Skin of body (tissue), 2 donors: ENCODE data around the gene SH3BP5L. TPM values are rescaled to one million over a fixed set of nuclear protein-coding genes. Genes with fewer than 3 reads are reported as not detected.
"Not testable (repeated sequence)": the region's sequence is repeated elsewhere in the genome, so short reads cannot be mapped to it uniquely, and the experiment has no call there.

Experiments
- DNase-seq: peaks from one replicate; lab custom pipeline; 2025; lab: John Stamatoyannopoulos, UW
- total RNA-seq: library from RNA; depleted of rRNA; stranded (reverse); fragments of >200 nt; gene quantifications from one replicate; pipeline ENCODE4 v1.2.3, GENCODE V29; 2014

The SH3BP5L gene
- total RNA-seq, 1 donor from 2014 or later = 10.4 TPM

GRCh38 chr1:248830718-248831017 is 5.0 kb upstream of the SH3BP5L start:
- not testable (repeated sequence) for DNase-seq

GRCh38 chr1:248828845-248829244 is 3.1 kb upstream of the SH3BP5L start:
- DNase-seq = no peak

- DNase-seq = no peak
These were observed 174 bp downstream of the SH3BP5L start for GRCh38 chr1:248825573-248825908.

DNA sequence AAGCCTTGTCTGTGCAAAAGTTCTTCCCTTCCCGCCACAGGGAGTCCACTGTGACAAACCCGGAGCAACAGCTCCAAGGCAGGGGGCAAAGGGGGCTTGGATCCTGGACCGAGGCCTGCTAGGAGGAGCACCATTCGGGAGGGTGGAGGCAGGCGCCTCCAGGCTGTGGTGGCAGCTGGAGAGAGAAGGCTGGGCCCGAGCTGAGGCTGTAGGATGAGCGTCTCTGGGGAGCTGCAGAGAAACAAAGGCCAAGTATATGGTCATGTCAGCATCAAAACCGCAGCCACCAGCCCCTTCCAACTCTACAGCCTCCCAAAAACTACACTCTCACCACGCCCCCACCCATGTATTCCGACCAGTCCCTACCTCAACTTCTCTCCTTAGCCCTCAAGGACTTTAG is 579 bp downstream of the SH3BP5L start:
- no peak for DNase-seq

DNA sequence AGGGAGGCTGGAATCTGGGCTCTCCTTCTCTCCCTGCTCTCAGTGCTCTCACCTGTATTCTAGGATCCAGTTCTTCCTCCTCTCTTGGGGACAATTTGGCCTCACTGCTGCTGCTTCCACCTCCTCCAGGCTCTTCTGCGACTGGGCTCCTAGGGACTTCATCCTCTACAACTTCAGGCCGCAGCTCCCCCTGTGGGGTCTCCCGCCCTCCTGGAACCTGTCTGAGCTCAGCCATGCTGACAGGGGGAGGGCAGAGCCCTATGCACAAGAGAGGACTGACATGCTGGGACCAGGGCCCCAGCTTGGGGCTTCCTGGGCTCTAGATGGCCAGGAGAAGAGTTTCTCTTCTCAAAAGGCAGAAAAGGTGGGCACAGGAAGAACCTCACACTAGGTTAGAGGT is 1.0 kb downstream of the SH3BP5L start:
- no peak for DNase-seq

GRCh38 chr1:248824301-248824700 is 1.4 kb downstream of the SH3BP5L start:
- no peak for DNase-seq

DNA sequence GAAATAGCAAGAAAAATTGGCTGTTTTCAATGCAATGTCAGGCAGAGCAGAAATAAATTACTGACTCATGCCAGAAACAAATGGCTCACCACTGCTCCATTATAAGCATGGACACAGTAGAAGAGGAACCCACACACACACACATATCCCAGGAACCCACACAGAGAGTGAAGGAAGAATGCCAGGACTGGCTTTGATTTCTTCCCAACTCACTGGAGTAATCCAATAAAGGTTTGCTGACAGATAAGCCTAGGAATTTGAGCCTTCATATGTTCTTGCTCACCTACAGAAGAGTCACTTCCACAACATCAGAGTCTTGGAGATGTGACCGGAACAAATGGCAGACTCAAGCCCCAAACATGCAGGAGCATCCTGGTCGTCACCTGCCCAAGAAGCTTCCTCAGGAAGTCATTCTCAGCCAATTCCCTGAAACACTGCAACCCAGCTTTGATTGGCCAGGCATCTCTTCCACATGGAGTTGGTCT is 2.2 kb downstream of the SH3BP5L start:
- no peak for DNase-seq

GRCh38 chr1:248822148-248823032 is 3.3 kb downstream of the SH3BP5L start:
- no peak for DNase-seq

DNA sequence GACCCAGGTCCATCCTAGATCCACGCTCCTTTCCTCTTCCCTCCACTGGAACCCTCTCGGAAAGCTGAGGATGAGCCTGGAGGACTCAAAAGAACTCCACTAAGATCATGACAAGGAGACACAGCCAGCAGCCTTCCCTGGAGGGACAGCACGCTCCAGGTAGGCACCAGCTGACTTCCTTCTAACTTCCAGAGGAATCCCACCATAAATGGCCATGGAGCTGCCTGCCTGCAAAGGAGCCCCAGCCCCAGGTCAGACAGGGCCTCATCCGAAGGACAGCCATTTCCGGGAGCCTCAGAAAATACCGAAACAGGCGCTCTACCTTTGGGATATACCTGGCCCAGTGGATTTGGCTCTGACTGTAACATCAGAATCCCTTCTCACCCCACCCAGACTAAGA is 4.1 kb downstream of the SH3BP5L start:
- DNase-seq = no peak

- DNase-seq = no peak
These were observed 4.6 kb downstream of the SH3BP5L start for GRCh38 chr1:248821101-248821500.

DNA sequence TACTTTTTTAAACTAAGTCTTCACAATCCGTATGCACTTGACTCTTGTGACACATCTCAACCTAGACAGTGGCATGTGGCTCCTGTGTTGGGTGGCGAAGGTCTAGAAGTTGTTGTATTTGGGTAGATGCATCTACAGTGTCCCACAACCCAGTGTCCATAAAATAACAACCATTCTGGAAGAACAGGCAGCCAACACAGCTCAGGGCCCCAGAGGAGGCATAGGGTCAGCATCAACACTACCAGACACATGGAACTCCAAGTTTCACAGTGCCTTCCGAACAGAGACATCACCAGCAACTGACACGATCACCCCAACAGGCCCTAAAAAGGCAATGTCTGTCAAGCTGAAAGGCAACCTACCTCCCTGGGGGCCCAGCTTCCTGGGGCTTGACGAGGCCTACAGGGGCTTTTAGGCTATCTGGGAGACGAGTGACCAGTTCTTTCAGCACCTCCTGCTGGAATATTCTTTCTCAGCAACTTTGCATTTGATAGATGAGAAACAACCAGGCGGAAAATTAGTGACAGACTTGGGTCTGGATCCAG is 5.6 kb downstream of the SH3BP5L start:
- no peak for DNase-seq

GRCh38 chr1:248818505-248819374 is 7.0 kb downstream of the SH3BP5L start:
- no peak for DNase-seq

DNA sequence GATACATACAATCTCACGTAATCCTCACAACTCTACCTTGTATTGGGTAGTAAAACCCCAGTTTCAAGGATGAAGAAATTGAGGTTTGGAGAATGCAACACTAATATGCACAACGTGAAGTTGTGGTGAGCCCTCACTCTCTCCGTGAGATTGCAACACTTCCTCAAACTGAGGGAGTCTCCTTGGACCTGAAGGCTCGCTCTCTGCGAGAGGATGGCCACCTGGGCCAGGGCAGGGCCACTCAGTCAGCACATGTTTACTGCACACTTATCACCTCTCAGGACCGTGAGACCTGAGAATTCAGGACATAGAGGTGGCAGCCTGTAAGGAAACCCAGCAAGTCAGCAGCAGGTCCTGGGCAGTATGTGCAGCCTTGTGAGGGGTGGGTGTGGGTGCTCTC is 8.7 kb downstream of the SH3BP5L start:
- DNase-seq = no peak

DNA sequence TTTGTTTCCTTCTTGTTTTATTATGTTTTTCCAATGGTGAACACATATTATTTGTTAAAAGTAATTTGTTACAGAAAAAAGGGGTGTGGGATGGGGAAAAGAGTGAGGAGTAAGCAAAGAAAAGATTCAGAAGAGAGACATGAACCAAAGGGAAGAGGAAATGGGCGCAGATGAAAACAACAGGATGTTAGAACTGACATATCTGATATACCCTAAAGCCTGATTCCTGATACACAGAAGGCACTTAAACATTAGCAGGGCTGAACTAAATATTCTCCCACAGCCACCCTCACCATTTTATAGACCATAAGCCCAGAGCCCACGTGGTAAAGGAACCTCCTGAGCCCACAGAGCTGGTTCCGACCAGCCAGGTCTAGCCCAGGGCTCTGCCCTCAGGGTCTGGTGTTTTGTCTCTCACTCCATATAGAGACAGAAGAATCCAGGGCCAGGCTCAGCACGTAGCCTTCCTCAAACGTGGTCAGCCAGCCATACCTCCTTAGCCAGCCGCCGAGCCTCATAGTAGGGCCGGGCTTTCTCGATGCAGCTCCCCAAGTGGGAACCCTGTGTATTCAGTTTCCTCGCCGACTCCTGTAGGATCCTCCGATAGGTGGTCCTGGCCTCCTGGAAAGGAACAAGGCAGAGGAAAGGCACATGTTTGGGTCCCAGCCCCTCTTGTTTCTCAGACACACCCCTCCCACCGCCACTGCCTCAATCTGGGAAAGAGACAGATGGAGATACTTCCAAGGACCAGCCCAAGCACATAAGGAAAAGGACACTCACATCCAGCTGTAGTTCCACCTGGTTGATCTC is 9.5 kb downstream of the SH3BP5L start:
- no peak for DNase-seq

GRCh38 chr1:248815407-248816034 is 10.2 kb downstream of the SH3BP5L start:
- DNase-seq = no peak

DNA sequence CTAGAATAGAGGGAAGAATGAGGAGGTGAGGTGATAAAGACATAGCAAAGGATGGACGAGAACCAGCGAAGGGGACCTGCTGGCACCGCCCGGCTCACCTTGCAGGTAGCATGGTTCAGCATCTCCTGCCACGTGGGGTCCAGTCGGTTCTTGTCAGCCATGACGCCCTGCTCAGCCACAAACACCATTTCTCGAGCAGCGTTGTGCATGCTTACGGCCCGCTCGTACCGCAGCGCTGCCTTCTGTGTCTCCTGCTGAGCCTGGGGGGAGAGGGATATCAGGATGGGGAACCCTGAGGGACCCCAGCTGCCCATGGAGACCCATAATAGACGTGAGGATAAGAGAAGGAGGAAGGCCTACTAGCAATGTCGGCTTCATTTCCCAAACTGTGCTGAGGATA is 11.4 kb downstream of the SH3BP5L start:
- DNase-seq = no peak

DNA sequence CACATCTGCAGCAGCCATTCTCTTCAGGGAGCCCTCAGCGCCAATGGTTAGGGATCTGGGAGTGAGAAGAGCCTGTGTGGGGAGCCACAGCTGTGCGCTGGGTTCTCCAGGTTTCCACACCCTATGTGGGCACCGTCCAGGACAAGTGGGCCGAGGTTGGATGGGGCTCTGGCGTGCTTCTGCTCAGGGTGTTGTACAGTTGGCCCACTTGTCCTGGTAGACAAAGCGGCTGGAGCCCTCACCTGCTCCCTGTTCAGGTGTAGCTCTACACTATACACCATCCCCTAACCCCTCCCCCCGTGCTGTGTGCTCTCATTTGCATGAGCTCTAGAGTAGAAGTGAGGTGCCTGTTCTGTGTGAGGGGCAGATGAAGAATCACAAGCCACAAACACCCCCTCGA is 12.2 kb downstream of the SH3BP5L start:
- no peak for DNase-seq

- DNase-seq = no peak
These were observed 12.8 kb downstream of the SH3BP5L start for GRCh38 chr1:248812736-248813425.

DNA sequence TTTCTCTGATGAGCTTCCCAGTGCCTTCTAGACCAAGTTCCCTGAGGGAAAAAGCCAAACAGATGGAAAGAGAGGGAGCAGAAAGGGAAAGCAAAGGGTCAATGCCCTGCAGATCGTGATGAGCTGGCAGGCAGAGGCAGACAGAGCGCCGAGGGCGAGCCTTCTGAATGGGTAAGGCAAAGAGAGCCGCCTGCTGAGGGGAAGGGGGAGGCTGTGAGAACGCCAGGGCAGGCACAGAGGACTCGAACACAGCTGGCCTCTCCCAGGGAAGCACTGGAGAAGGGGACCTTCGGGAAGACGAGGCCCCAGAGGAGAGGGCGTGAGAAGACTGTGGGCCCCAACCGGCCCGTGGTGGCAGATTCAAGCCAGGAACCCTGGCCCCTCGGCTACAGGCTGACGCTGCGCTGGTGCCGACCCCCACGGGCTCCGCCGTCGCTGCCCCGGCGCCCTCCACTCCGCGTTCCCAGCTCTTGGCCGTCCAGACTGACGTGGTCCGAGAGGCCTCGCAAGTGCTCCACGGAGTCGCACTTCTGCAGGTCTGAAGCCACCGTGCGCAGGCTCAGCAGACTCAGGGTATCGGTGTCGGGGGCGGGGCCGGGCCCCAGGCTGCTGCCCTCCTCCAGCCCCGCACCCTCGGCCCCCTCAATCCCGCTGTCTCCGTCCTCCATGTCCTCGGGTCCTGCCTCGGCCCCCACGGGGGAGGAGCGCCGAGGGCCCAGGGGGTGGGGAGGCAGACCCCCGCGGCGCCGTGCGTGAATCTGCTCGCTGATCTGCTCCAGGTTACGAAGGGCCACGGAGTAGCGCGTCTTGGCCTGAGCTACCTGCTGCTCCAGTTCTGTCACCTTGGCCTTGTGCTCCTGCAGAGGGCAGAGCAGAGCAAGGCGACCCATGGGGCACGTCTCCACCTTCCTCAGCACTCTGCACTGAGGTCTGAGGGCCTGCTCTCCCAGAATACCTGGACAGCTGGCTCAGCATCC is 13.9 kb downstream of the SH3BP5L start:
- DNase-seq = no peak
